Measurements from ENCODE around the gene MPP2. TPM values are rescaled to one million over a fixed set of nuclear protein-coding genes. Genes with fewer than 3 reads are reported as not detected.

MPP2 gene
- total RNA-seq, 2 experiments from 2014 or later: 0.16 to 0.67 TPM

GRCh38 chr17:43914451-43914850 is 7.1 kb upstream of the MPP2 start:
- CTCF ChIA-PET (ENCODE audit: unreplicated experiment): no interaction called here
- Histone ChIP-seq H3K4me2 (ENCODE audit: low read length) (no peak overlapping the region), H3K9me3 (ENCODE audit: low read length) (no peaks in the 10 kb centered on the region), H3K9me2 (ENCODE audit: insufficient read depth, low read length) (no peaks in the 10 kb centered on the region), H2AFZ (ENCODE audit: low read length) (no peak overlapping the region), H4K20me1 (ENCODE audit: insufficient read depth, low read length) (no peaks in the 10 kb centered on the region), H3K36me3 (ENCODE audit: insufficient read depth, low read length) (no peaks in the 10 kb centered on the region), H3K4me1 (ENCODE audit: insufficient read depth, low read length, poor library complexity, severe bottlenecking) (peaks cover 7% of the 10 kb centered on the region), H3K79me2 (ENCODE audit: insufficient read depth, low read depth, low read length) (no peaks in the 10 kb centered on the region), H3K4me3 (ENCODE audit: low read depth, low read length, poor library complexity, severe bottlenecking) (no peak overlapping the region), H3K27ac (ENCODE audit: low read depth, low read length, poor library complexity, severe bottlenecking) (no peak overlapping the region)
- BruUV-seq (replicated peaks): no TSS peak
- TF ChIP-seq EZH2phosphoT487 (IDR thresholded peaks at IDR 0.05; ENCODE audit: borderline replicate concordance, low read depth, low read length) (no peak), CTCF (conservative IDR thresholded peaks at IDR 0.05; ENCODE audit: low read length) (no peak)
- intact Hi-C loops (cut with micrococcal nuclease; ENCODE audit: unreplicated experiment): no loop called here
- POLR2A ChIA-PET: no interaction called here
- DNase-seq (ENCODE audit: low spot score): no peak

GRCh38 chr17:43913584-43913983 is 6.2 kb upstream of the MPP2 start:
- H4K20me1 ChIP-seq (ENCODE audit: insufficient read depth, low read length): no peaks in the 10 kb centered on the region
- POLR2A ChIA-PET: no interaction called here
- intact Hi-C loops (cut with micrococcal nuclease; ENCODE audit: unreplicated experiment): no loop called here
- no peaks in the 10 kb centered on the region for H3K36me3 ChIP-seq (ENCODE audit: insufficient read depth, low read length)
- H3K4me2 ChIP-seq (ENCODE audit: low read length): no peak overlapping the region
- no peaks in the 10 kb centered on the region for H3K9me3 ChIP-seq (ENCODE audit: low read length)
- no peak for DNase-seq (ENCODE audit: low spot score)
- peaks cover 7% of the 10 kb centered on the region for H3K4me1 ChIP-seq (ENCODE audit: insufficient read depth, low read length, poor library complexity, severe bottlenecking)
- no peak overlapping the region for H3K4me3 ChIP-seq (ENCODE audit: low read depth, low read length, poor library complexity, severe bottlenecking)
- no peak overlapping the region for H3K27ac ChIP-seq (ENCODE audit: low read depth, low read length, poor library complexity, severe bottlenecking)
- no peak overlapping the region for H2AFZ ChIP-seq (ENCODE audit: low read length)
- no peaks in the 10 kb centered on the region for H3K9me2 ChIP-seq (ENCODE audit: insufficient read depth, low read length)
- CTCF ChIA-PET (ENCODE audit: unreplicated experiment): no interaction called here
- TF ChIP-seq EZH2phosphoT487 (IDR thresholded peaks at IDR 0.05; ENCODE audit: borderline replicate concordance, low read depth, low read length) (no peak), CTCF (conservative IDR thresholded peaks at IDR 0.05; ENCODE audit: low read length) (no peak)
- no TSS peak for BruUV-seq (replicated peaks)
- H3K79me2 ChIP-seq (ENCODE audit: insufficient read depth, low read depth, low read length): no peaks in the 10 kb centered on the region

- no peaks in the 10 kb centered on the region for H4K20me1 ChIP-seq (ENCODE audit: insufficient read depth, low read length)
- intact Hi-C loops (cut with micrococcal nuclease; ENCODE audit: unreplicated experiment): no loop called here
- no TSS peak for BruUV-seq (replicated peaks)
- H3K4me3 ChIP-seq (ENCODE audit: low read depth, low read length, poor library complexity, severe bottlenecking): no peak overlapping the region
- H2AFZ ChIP-seq (ENCODE audit: low read length): no peak overlapping the region
- no peaks in the 10 kb centered on the region for H3K36me3 ChIP-seq (ENCODE audit: insufficient read depth, low read length)
- DNase-seq (ENCODE audit: low spot score): no peak
- H3K27ac ChIP-seq (ENCODE audit: low read depth, low read length, poor library complexity, severe bottlenecking): no peak overlapping the region
- H3K9me2 ChIP-seq (ENCODE audit: insufficient read depth, low read length): no peaks in the 10 kb centered on the region
- H3K9me3 ChIP-seq (ENCODE audit: low read length): no peaks in the 10 kb centered on the region
- H3K79me2 ChIP-seq (ENCODE audit: insufficient read depth, low read depth, low read length): no peaks in the 10 kb centered on the region
- POLR2A ChIA-PET: no interaction called here
- no peak overlapping the region for H3K4me2 ChIP-seq (ENCODE audit: low read length)
- TF ChIP-seq CTCF (conservative IDR thresholded peaks at IDR 0.05; ENCODE audit: low read length) (no peak), EZH2phosphoT487 (IDR thresholded peaks at IDR 0.05; ENCODE audit: borderline replicate concordance, low read depth, low read length) (no peak)
- CTCF ChIA-PET (ENCODE audit: unreplicated experiment): no interaction called here
- H3K4me1 ChIP-seq (ENCODE audit: insufficient read depth, low read length, poor library complexity, severe bottlenecking): peaks cover 9% of the 10 kb centered on the region
These were observed 5.4 kb upstream of the MPP2 start for GRCh38 chr17:43912635-43913304.
